ENCODE data around the gene PKD1. TPM values are rescaled to one million over a fixed set of nuclear protein-coding genes. Genes with fewer than 3 reads are reported as not detected.

PKD1 gene
- total and polyA plus RNA-seq, 2 donors (not counting 1 experiment from before 2014, with no cell fraction given): 100 to 116 TPM

GRCh38 chr16:2170080-2170479 lies 34.4 kb upstream of the PKD1 start:
- CTCF ChIA-PET: interaction anchor here (0.6 kb wide), 1 partner anchor 214 kb away, joined by 3 read pairs; no protein-coding TSS in a partner anchor
- WGBS (ENCODE audit: insufficient coverage): 96% methylated on average over 18 of the region's 18 CpGs
- Histone ChIP-seq H3K79me2 (ENCODE audit: control insufficient read depth, insufficient read depth, low read length) (peaks cover 41% of the 10 kb centered on the region), H3K27me3 (replicated peaks in 1 of 4; ENCODE audit: control extremely low read depth in 1 of 4, control insufficient read depth in 3 of 4, insufficient read depth in 4 of 4, low read length in 3 of 4) (no peaks in the 10 kb centered on the region), H2AFZ (ENCODE audit: insufficient read depth, low read depth, low read length, poor library complexity, severe bottlenecking) (no peak overlapping the region), H3K4me3 (ENCODE audit: control extremely low read depth in 1 of 5, extremely low read depth in 1 of 5, insufficient read depth in 1 of 5, low read depth in 2 of 5, low read length in 4 of 5) (no peak overlapping the region), H4K20me1 (ENCODE audit: control insufficient read depth, insufficient read depth, low read length, poor library complexity, severe bottlenecking) (peaks cover 11% of the 10 kb centered on the region), H3K9ac (ENCODE audit: low read length) (no peak overlapping the region), H3K4me1 (ENCODE audit: control insufficient read depth in 2 of 2, insufficient read depth in 2 of 2, low read length in 2 of 2) (no peaks in the 10 kb centered on the region), H3K36me3 (replicated peaks in 1 of 2; ENCODE audit: control extremely low read depth in 1 of 2, control insufficient read depth in 1 of 2, extremely low read depth in 1 of 2, insufficient read depth in 2 of 2, low read length in 1 of 2) (peaks cover 0 to 43% of the 10 kb centered on the region in 2 experiments), H3K4me2 (replicated peaks; ENCODE audit: low read depth, low read length, poor library complexity, severe bottlenecking) (no peak overlapping the region), H3K27ac (ENCODE audit: low read length in 2 of 2) (no peak overlapping the region), H3K9me3 (ENCODE audit: control extremely low read depth in 1 of 3, control insufficient read depth in 2 of 3, insufficient read depth in 1 of 3, low read length in 2 of 3) (peaks cover 0 to 6% (median 0%) of the 10 kb centered on the region in 3 donors)
- Mint-ChIP-seq H3K27me3 (no peaks in the 10 kb centered on the region), H3K27ac (no peak overlapping the region), H3K4me1 (no peaks in the 10 kb centered on the region), H3K9me3 (ENCODE audit: insufficient read depth) (no peaks in the 10 kb centered on the region), H3K4me3 (no peak overlapping the region)
- ATAC-seq (ENCODE audit: low read depth): no peak
- TF ChIP-seq EZH2 (IDR thresholded peaks at IDR 0.05; ENCODE audit: borderline replicate concordance, insufficient read depth, low read depth, low read length, poor library complexity, severe bottlenecking) (no peak), CTCF (IDR thresholded peaks at IDR 0.05) (no peak)
- intact Hi-C loops (cut with micrococcal nuclease): no loop called here
- no peak for DNase-seq
- POLR2A ChIA-PET: no interaction called here

- WGBS (ENCODE audit: insufficient coverage): 98% methylated on average over 18 of the region's 18 CpGs
- ChIA-PET CTCF (interaction anchor here (1.4 kb wide), 1 partner anchor 28 kb away, joined by 3 read pairs; no protein-coding TSS in a partner anchor), POLR2A (no interaction called here)
- Histone ChIP-seq H3K4me2 (replicated peaks; ENCODE audit: low read depth, low read length, poor library complexity, severe bottlenecking) (no peak overlapping the region), H3K36me3 (replicated peaks in 1 of 2; ENCODE audit: control extremely low read depth in 1 of 2, control insufficient read depth in 1 of 2, extremely low read depth in 1 of 2, insufficient read depth in 2 of 2, low read length in 1 of 2) (peaks cover 0 to 26% of the 10 kb centered on the region in 2 experiments), H2AFZ (ENCODE audit: insufficient read depth, low read depth, low read length, poor library complexity, severe bottlenecking) (no peak overlapping the region), H3K4me1 (ENCODE audit: control insufficient read depth in 2 of 2, insufficient read depth in 2 of 2, low read length in 2 of 2) (no peaks in the 10 kb centered on the region), H3K9ac (ENCODE audit: low read length) (no peak overlapping the region), H3K9me3 (ENCODE audit: control extremely low read depth in 1 of 3, control insufficient read depth in 2 of 3, insufficient read depth in 1 of 3, low read length in 2 of 3) (peaks cover 0 to 14% (median 0%) of the 10 kb centered on the region in 3 donors), H4K20me1 (ENCODE audit: control insufficient read depth, insufficient read depth, low read length, poor library complexity, severe bottlenecking) (peaks cover 33% of the 10 kb centered on the region), H3K79me2 (ENCODE audit: control insufficient read depth, insufficient read depth, low read length) (peaks cover 60% of the 10 kb centered on the region), H3K27me3 (replicated peaks in 1 of 4; ENCODE audit: control extremely low read depth in 1 of 4, control insufficient read depth in 3 of 4, insufficient read depth in 4 of 4, low read length in 3 of 4) (no peaks in the 10 kb centered on the region), H3K4me3 (ENCODE audit: control extremely low read depth in 1 of 5, extremely low read depth in 1 of 5, insufficient read depth in 1 of 5, low read depth in 2 of 5, low read length in 4 of 5) (no peak overlapping the region), H3K27ac (ENCODE audit: low read length in 2 of 2) (no peak overlapping the region)
- intact Hi-C loops (cut with micrococcal nuclease): no loop called here
- no peaks in the 10 kb centered on the region for H3K9me3 Mint-ChIP-seq (ENCODE audit: insufficient read depth)
- H3K27ac Mint-ChIP-seq: no peak overlapping the region
- no peak for TF ChIP-seq EZH2 (IDR thresholded peaks at IDR 0.05; ENCODE audit: borderline replicate concordance, insufficient read depth, low read depth, low read length, poor library complexity, severe bottlenecking)
- TF ChIP-seq CTCF (IDR thresholded peaks at IDR 0.05): no peak
- no peaks in the 10 kb centered on the region for H3K4me1 Mint-ChIP-seq
- DNase-seq (no peak), ATAC-seq (ENCODE audit: low read depth) (no peak)
- no peaks in the 10 kb centered on the region for H3K27me3 Mint-ChIP-seq
- H3K4me3 Mint-ChIP-seq: no peak overlapping the region
These were observed 31.5 kb upstream of the PKD1 start for GRCh38 chr16:2167068-2167638.

Data from B cell (primary cell).